ENCODE results near the gene HOMER3.

The HOMER3 gene

GRCh38 chr19:18987456-18987855 lies 46.4 kb upstream of the HOMER3 start:
- no peaks in the 10 kb centered on the region; the same call in 1 of the 2 replicates for H3K27me3 ChIP-seq (ENCODE audit: insufficient read depth, low read length)

GRCh38 chr19:18985257-18985656 lies 44.2 kb upstream of the HOMER3 start:
- Histone ChIP-seq H3K36me3 (ENCODE audit: insufficient read depth, low read length) (no peaks in the 10 kb centered on the region), H3K9ac (ENCODE audit: low read length) (no peak overlapping the region), H3K9me3 (ENCODE audit: low read length) (no peaks in the 10 kb centered on the region), H3K4me2 (ENCODE audit: low read length) (no peak overlapping the region), H2AFZ (ENCODE audit: low read length) (no peak overlapping the region), H3K4me1 (ENCODE audit: insufficient read depth, low read length, severe bottlenecking) (no peaks in the 10 kb centered on the region), H3K79me2 (ENCODE audit: insufficient read depth, low read length) (no peaks in the 10 kb centered on the region), H3K27me3 (ENCODE audit: insufficient read depth, low read length) (no peaks in the 10 kb centered on the region; the same call in 1 of the 2 replicates), H3K9me2 (ENCODE audit: low read depth, low read length) (no peaks in the 10 kb centered on the region), H4K20me1 (ENCODE audit: insufficient read depth, low read length) (no peaks in the 10 kb centered on the region), H3K27ac (ENCODE audit: low read depth, low read length, poor library complexity, severe bottlenecking) (no peak overlapping the region), H3F3A (ENCODE audit: insufficient read depth, low read length) (no peaks in the 10 kb centered on the region), H3K4me3 (ENCODE audit: low read depth, low read length, poor library complexity, severe bottlenecking) (no peak overlapping the region)
- TF ChIP-seq EZH2 (IDR thresholded peaks at IDR 0.05; ENCODE audit: borderline replicate concordance, low read length) (no peak), CTCF (IDR thresholded peaks at IDR 0.05; ENCODE audit: low read length) (no peak)

More at GRCh38 chr19:18987456-18987855, 46.4 kb upstream of the HOMER3 start:
- no peak overlapping the region for H3K9ac ChIP-seq (ENCODE audit: low read length)
- no peak overlapping the region for H2AFZ ChIP-seq (ENCODE audit: low read length)
- no peak for TF ChIP-seq CTCF (IDR thresholded peaks at IDR 0.05; ENCODE audit: low read length)
- no peak for TF ChIP-seq EZH2 (IDR thresholded peaks at IDR 0.05; ENCODE audit: borderline replicate concordance, low read length)
- H3F3A ChIP-seq (ENCODE audit: insufficient read depth, low read length): no peaks in the 10 kb centered on the region
- H3K9me2 ChIP-seq (ENCODE audit: low read depth, low read length): no peaks in the 10 kb centered on the region
- peaks cover 15% of the 10 kb centered on the region; the same call in 1 of the 2 replicates for H3K36me3 ChIP-seq (ENCODE audit: insufficient read depth, low read length)
- no peaks in the 10 kb centered on the region for H3K9me3 ChIP-seq (ENCODE audit: low read length)
- no peaks in the 10 kb centered on the region for H3K4me1 ChIP-seq (ENCODE audit: insufficient read depth, low read length, severe bottlenecking)
- no peak overlapping the region for H3K4me3 ChIP-seq (ENCODE audit: low read depth, low read length, poor library complexity, severe bottlenecking)
- H3K79me2 ChIP-seq (ENCODE audit: insufficient read depth, low read length): no peaks in the 10 kb centered on the region
- H4K20me1 ChIP-seq (ENCODE audit: insufficient read depth, low read length): no peaks in the 10 kb centered on the region
- H3K4me2 ChIP-seq (ENCODE audit: low read length): no peak overlapping the region
- no peak overlapping the region for H3K27ac ChIP-seq (ENCODE audit: low read depth, low read length, poor library complexity, severe bottlenecking)

GRCh38 chr19:18984251-18984650 lies 43.2 kb upstream of the HOMER3 start:
- no peaks in the 10 kb centered on the region for H3K36me3 ChIP-seq (ENCODE audit: insufficient read depth, low read length)
- no peak overlapping the region for H3K4me2 ChIP-seq (ENCODE audit: low read length)

More at GRCh38 chr19:18984251-18984650, 43.2 kb upstream of the HOMER3 start:
- no peaks in the 10 kb centered on the region for H3K79me2 ChIP-seq (ENCODE audit: insufficient read depth, low read length)
- no peaks in the 10 kb centered on the region for H3K9me3 ChIP-seq (ENCODE audit: low read length)
- no peaks in the 10 kb centered on the region for H4K20me1 ChIP-seq (ENCODE audit: insufficient read depth, low read length)
- H3K4me1 ChIP-seq (ENCODE audit: insufficient read depth, low read length, severe bottlenecking): no peaks in the 10 kb centered on the region
- no peak overlapping the region for H3K4me3 ChIP-seq (ENCODE audit: low read depth, low read length, poor library complexity, severe bottlenecking)
- no peaks in the 10 kb centered on the region for H3F3A ChIP-seq (ENCODE audit: insufficient read depth, low read length)
- H3K27ac ChIP-seq (ENCODE audit: low read depth, low read length, poor library complexity, severe bottlenecking): no peak overlapping the region
- H3K9me2 ChIP-seq (ENCODE audit: low read depth, low read length): no peaks in the 10 kb centered on the region
- H3K27me3 ChIP-seq (ENCODE audit: insufficient read depth, low read length): no peaks in the 10 kb centered on the region; the same call in 1 of the 2 replicates
- H3K9ac ChIP-seq (ENCODE audit: low read length): no peak overlapping the region
- TF ChIP-seq CTCF (IDR thresholded peaks at IDR 0.05; ENCODE audit: low read length) (no peak), EZH2 (IDR thresholded peaks at IDR 0.05; ENCODE audit: borderline replicate concordance, low read length) (no peak)
- H2AFZ ChIP-seq (ENCODE audit: low read length): no peak overlapping the region

Data from OCI-LY1 (cell line).